HG03378 (cell line): ENCODE data around the gene PPOX.

ENCODE experiments used
- ATAC-seq: cut with Tn5 transposase; IDR thresholded peaks from one replicate; pipeline ENCODE4 v1.9.1; 2021; ENCODE audit warnings: mild to moderate bottlenecking, moderate library complexity; ENCODE audit not compliant: unreplicated experiment

PPOX gene

GRCh38 chr1:161196521-161197451 lies 30.6 kb downstream of the PPOX start:
- ATAC-seq: no peak

DNA sequence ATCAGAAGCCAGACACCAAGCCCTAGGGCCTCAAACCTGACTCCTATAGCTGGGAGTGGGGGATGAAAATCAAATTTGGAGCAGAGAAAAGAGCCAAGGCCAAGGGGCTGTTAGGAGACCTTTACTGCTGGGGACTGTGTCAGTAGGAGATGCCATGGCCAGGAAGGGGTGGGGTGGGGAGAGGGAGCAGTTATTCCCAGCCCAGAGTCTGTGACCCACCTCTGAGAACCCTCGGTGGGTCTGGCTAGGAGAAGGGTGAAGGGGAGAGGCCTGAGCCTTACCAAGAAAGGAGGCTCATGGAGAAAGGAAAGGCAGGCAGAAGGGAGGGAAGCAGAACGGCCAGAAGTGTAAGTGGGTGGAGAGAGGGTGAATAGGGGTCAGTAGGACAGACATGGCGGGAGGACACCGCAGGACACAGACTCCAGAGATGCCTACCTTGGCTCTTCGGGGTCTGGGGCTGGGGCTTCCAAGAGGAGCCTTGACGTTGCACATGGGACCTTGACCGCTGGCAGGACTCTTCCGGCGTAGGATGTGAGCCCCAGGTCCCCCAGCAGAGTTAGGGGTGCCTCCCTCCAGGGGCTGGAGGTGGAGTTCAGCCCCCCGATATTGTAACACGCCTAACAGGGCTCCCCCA lies 31.5 kb downstream of the PPOX start:
- no peak for ATAC-seq

DNA sequence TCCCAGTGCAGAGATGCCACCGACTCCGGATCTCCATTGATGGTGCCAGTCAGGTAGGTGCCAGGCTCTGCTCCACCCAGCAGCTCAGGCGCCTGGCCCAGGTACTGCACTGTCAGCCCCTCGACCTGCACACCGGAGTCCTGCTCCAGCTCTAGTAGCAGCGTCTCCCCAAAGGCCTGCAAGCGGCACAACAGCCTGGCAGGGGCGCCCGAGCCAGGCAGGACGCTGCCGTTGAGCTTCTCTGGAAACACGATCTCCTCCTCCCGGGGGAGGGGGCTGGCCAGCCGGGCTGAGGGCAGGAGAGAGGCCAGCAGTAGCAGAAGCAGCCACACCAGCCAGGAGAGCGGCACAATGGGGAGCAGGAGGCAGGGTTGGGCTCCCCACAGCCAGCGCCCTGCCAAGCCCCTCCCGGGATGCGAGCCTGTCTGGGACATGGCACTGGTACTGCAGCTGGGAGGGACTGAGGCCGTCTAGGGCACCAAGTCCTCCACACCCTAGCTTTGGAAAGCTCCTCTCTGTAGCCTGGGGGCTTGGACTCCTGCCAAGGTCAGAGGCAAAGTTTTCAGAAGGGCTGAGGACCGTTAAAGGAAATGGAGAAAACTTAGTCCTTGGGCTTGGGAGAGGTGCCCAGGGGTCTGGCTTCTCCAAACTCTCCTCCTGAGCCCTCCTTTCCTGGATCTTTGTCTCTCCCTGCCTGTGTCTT lies 32.1 kb downstream of the PPOX start:
- no peak for ATAC-seq

GRCh38 chr1:161198897-161199431 lies 32.7 kb downstream of the PPOX start, which contains the start of gene ADAMTS4:
Gene ADAMTS4 (minus strand): TSS chr1:161199054. CDS start chr1:161198627, 427 bp downstream.
- ATAC-seq: no peak

DNA sequence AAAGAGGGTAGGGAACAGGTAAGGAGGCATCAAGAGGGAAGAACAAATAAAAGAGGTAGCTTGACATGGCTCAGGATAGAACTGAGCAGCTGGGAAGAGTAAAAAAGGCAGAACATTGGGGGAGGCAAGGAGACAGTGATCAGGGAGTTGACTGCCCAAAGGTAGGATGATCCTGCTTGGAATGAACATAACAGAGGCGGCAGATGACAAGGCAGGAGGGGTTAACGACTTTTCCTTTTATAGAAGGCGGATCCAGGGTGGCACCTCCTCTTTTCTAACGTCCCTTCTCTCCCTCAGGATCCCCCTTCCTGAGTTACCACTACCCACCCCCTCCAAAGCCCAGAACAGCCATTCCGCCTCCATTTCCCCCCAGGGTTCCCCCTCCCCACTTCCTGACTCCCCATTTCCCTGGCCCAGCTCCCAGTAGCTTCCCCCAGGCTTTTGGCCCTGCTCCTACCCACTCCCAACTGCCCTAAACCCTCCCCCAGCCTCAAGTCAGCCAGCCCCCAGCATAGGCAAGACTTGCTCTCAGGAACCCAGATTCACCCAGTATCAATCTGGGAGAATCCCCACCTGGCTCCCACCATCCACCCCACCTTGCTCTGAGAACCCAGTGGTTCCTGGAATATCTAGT lies 33.4 kb downstream of the PPOX start:
- ATAC-seq: no peak

DNA sequence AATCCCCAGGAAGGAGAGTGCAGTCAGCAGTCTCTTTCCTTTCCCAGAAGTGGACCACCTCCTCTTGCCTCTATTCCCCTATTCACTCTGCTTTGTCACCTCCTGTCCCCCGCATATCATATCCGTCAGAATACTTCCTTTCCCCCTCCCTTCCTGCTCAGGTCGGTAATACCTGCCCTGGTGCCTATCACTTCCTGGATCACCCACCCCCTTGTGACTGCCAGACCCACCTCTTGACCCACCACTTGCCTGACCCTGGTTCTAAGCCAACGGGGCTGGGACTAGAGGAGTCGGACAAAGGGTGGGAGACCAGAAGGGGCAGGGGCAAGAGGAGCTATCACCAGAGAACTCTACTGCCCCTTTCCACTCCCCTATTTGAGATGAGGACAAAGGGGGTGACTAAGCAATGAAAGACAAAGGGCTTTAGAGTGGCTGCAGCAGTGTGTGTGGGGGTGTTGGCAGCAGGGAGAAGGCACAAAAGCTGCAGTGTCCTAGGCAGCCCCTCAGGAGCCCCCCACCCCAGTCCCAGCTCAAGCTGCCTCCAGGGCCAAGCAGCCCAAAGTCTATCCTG lies 34.3 kb downstream of the PPOX start:
- ATAC-seq: no peak

DNA sequence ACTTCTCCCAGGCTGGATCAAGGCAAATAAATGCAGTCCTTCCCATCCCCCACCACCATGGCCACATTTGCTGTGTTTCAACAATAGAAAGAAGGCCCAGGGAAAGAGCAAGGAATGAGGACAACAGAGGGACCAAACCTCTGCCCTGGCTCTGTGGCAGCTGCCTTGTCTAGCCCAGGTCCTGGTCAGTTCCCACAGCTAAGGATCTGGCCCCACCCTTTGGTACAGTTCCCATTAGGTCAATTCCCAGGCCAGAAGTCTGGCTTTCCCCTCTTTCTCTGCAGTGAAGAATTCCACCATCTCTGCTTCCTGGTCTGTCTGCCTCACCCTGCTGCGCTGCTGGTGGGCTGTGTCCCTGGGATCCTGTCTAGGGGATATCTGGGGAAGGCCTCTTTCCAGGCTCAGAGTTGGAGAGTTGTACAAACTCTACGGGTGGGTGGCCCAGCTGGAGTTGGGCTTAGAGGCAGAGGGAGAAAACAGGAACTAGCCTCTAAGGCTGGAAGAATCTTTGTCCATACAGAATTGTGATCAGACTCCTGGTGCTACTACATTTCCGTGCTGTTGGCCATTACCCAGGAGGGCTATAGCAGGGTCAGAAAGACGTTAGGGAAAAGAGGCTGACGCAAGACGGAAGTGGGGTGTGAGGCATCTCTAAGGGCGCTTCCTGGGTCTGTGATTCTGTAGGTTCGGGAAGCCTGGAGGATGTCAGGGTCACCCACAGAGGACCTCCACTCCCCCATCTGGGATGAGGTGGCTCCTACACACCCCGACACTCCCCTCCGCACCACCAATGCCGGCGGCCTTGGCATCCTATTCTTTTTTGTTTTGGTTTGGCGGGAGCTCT lies 35.0 kb downstream of the PPOX start:
- no peak for ATAC-seq

- ATAC-seq: peak; percentile 86
These were observed 35.8 kb downstream of the PPOX start, which contains the start of gene NDUFS2 for GRCh38 chr1:161201836-161202712. Gene NDUFS2 (plus strand): TSS chr1:161202367. CDS start chr1:161202386, 19 bp downstream.

GRCh38 chr1:161206411-161207140 lies 40.4 kb downstream of the PPOX start:
- no peak for ATAC-seq

DNA sequence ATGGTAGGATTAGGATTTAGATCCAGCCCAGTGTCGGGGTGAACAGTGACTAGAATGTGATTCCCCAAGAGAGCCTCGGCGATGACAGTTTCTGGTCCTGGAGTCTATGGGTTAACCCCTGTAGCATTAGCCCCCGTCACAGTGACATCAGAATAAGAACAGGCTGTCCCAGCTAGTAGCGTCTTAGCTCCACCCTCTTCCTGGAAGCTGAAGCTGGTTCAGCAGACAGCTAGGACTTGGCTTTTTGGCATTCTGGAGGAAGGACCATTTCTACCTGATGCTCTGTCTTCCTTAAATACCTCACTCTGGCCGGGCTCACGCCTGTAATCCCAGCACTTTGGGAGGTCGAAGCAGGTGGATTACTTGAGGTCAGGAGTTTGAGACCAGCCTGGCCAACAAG lies 40.9 kb downstream of the PPOX start:
- ATAC-seq: no peak

DNA sequence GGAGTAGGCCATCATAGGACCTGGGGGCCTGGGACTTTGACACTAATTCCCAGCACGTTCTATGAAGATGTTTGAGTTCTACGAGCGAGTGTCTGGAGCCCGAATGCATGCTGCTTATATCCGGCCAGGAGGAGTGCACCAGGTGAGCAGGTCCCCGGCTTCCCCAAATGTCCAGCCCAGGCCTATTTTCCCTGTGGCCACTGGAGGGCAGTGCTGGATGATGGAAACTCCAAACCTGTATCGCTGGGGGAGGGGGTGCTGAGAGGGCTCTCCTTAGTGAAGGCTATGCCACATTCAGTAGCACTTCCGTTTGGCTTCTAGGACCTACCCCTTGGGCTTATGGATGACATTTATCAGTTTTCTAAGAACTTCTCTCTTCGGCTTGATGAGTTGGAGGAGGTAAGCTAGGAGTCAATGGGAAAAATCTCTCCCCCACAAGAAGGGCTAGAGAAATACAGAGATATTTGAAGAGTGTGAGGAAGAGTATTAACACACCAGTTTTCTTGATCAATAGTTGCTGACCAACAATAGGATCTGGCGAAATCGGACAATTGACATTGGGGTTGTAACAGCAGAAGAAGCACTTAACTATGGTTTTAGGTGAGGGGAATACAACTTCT lies 43.7 kb downstream of the PPOX start:
- ATAC-seq: no peak

DNA sequence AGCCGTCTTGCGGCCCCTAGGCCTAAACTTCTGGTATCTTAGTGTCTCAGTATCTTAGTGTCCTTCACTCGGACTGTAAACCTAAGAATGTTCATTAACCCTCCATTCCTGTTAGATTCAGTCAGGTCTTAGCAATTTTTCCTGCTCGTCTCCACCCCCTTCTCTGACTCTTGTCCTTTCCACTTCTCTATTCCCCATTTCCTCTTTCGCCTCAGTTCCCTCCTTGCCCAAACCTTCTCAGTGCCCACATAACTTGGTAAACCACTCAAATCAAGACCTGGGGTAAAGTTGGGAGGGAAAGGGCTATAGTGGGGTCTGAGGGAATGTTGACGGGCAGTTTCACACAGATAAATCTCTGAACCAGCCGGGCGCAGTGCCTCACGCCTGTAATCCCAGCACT lies 48.1 kb downstream of the PPOX start:
- ATAC-seq: no peak

DNA sequence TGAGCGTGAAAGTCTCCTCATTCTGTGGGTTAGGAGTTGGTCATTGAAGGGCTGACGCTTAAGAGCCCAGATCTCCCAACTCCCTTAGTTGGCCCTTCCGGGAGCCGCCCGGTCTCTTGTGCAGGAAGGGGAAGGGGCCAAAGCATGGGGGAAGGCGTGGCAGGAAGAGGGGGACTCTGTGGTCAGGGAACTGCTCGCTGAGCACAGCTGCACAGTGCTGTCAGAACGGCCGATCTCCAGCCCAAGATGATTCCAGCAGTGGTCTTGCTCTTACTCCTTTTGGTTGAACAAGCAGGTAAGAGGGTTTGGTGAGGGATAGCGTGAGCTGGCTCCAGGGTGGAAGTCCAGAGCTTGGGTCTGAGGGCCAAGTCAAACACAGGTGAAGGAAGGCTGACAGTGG lies 48.9 kb downstream of the PPOX start, which contains the start of gene FCER1G:
TSS of gene FCER1G (plus strand) at position 220 of the 400 bp plus-strand sequence. CDS start at position 247, 27 bp downstream.
- ATAC-seq: no peak

DNA sequence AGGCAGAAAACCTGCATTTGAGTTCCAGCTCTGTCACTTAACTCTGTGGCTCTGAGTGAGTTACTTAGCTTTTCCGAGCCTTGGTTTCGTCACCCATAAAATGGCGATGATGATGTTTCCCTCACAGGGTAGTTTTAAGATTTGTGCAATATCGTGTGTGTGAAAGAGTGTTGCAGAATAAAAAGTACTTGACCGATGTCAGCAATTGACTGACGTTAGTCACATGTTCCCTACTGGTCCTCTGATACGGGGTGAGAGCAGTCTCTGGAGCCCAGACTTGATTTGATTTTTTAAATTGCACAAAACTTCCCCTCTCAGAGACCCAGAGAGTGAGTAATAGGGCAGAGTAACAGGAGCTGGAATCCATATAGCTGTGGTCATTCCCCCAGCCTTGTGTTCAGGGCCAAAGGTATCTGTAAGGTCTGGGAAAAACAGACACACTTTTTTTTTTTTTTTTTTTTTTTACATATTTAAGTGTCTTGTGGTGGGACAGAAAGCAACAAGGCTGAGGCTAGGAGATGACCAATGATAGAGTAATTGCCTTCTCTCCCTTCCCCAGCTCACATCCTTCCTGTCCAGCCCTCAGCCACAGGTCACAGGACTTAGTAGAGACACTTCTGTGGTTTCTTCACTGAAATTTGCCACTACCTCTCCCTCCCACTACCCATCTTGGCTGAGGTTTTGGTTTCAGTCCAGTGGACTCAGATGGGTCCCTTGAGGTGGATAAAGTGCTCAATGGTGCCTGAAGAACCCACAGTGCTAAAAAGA lies 50.9 kb downstream of the PPOX start:
- peak; percentile 88 for ATAC-seq

- ATAC-seq: no peak
These were observed 51.6 kb downstream of the PPOX start for GRCh38 chr1:161217831-161218230.

- ATAC-seq: no peak
These were observed 52.3 kb downstream of the PPOX start for GRCh38 chr1:161218301-161219077.
